ENCODE results near the gene MRPL11.

Gene MRPL11

GRCh38 chr11:66391322-66391721 lies 47.3 kb downstream of the MRPL11 start:
- DNase-seq (ENCODE audit: low read depth in 3 of 3) = no peak

- peak; percentile 31 to 51 (median 41) for DNase-seq (ENCODE audit: low read depth in 3 of 3)
Measured at GRCh38 chr11:66388780-66389386, 49.8 kb downstream of the MRPL11 start.

- peak; percentile 64 to 77 (median 75) for DNase-seq (ENCODE audit: low read depth in 3 of 3)
Measured at GRCh38 chr11:66386171-66387069, 52.2 kb downstream of the MRPL11 start.
